Lung microvascular endothelial cell (primary cell): ENCODE data around the gene PTPN3. TPM values are rescaled to one million over a fixed set of nuclear protein-coding genes. Genes with fewer than 3 reads are reported as not detected.
"Not testable (repeated sequence)": the region's sequence is repeated elsewhere in the genome, so short reads cannot be mapped to it uniquely, and the experiment has no call there.

Experiments
- DNase-seq, 2 donors: peaks; one replicate each; pipeline versions ENCODE4 v3.0.0 to v3.0.0-alpha.2; 2010; ENCODE audit warnings: low read depth in 2 of 2
- total RNA-seq: library from RNA; depleted of rRNA; stranded (reverse); fragments of >200 nt; gene quantifications from 2 replicates; pipeline ENCODE4 v1.2.1, GENCODE V29; 2014

PTPN3 gene
- total RNA-seq, 1 donor from 2014 or later = 2.6 TPM

- DNase-seq = no peak
Observed at GRCh38 chr9:109344866-109345265, 153.2 kb downstream of the PTPN3 start.

GRCh38 chr9:109342878-109343277 is 155.2 kb downstream of the PTPN3 start:
- DNase-seq = no peak

GRCh38 chr9:109341561-109341960 is 156.5 kb downstream of the PTPN3 start:
- no peak for DNase-seq

- DNase-seq = not testable (repeated sequence)
Observed at GRCh38 chr9:109340979-109341378, 157.1 kb downstream of the PTPN3 start.

- DNase-seq = no peak
Observed at GRCh38 chr9:109336409-109336808, 161.7 kb downstream of the PTPN3 start.

GRCh38 chr9:109335929-109336328 is 162.2 kb downstream of the PTPN3 start:
- DNase-seq = no peak

GRCh38 chr9:109335121-109335520 is 163.0 kb downstream of the PTPN3 start:
- no peak for DNase-seq

- no peak for DNase-seq
Observed at GRCh38 chr9:109331353-109331752, 166.8 kb downstream of the PTPN3 start.

- no peak for DNase-seq
Observed at GRCh38 chr9:109329638-109330258, 168.4 kb downstream of the PTPN3 start.

GRCh38 chr9:109328978-109329637 is 169.0 kb downstream of the PTPN3 start:
- peak in 1 of 2 donors; percentile 7 for DNase-seq

Other genes starting within 250 kb of the PTPN3 start
- gene EPB41L4B, start 177.2 kb downstream of the PTPN3 start, total RNA-seq = 0.20 and 0.44 TPM in 2 replicates